B cell (primary cell): Measurements from ENCODE around the gene TBKBP1. TPM values are rescaled to one million over a fixed set of nuclear protein-coding genes. Genes with fewer than 3 reads are reported as not detected.

Source experiments
- ATAC-seq: fragments of 200-7000 bp; cut with Tn5 transposase; one replicate; pipeline ENCODE4 v1.10.0; 2021; ENCODE audit warnings: low read depth, mild to moderate bottlenecking, moderate number of reproducible peaks, moderate library complexity
- CTCF ChIA-PET: fragments of 350-600 bp; sonication (Branson Sonifier 250); formaldehyde crosslinking; loops from one replicate; lab custom pipeline; 2021; ENCODE audit warnings: antibody characterized with exemption, inconsistent platforms; lab: Charles Lee
- POLR2A ChIA-PET: fragments of 350-600 bp; sonication (Branson Sonifier 250); formaldehyde crosslinking; loops from one replicate; lab custom pipeline; 2021; ENCODE audit warnings: antibody characterized with exemption; lab: Charles Lee
- DNase-seq: peaks from one replicate; pipeline ENCODE4 v3.0.0; 2013
- H2AFZ ChIP-seq: 2 replicates; pipeline ENCODE4 v1.6.1; 2012; ENCODE audit warnings: mild to moderate bottlenecking, low read depth, low read length; ENCODE audit not compliant: insufficient read depth, poor library complexity, severe bottlenecking
- H3K27ac ChIP-seq, 2 donors: 1 replicate in 1 of 2; 2 replicates in 1 of 2; pipeline ENCODE4 v1.5.1; 2012 to 2013; ENCODE audit warnings: low read length in 2 of 2, mild to moderate bottlenecking in 2 of 2, moderate library complexity in 1 of 2
- H3K27me3 ChIP-seq, 4 experiments: fragments of 200-600 bp in 1 of 4; sonication (generic) in 1 of 4; replicated peaks in 1 of 4; 1 replicate in 2 of 4; 2 replicates in 2 of 4; pipeline versions ENCODE4 v1.6.1 to v1.7.0; 2013 to 2016; ENCODE audit warnings: low read length in 3 of 4, mild to moderate bottlenecking in 2 of 4, mixed read lengths in 1 of 4, moderate library complexity in 1 of 4; ENCODE audit not compliant: insufficient read depth in 4 of 4, control insufficient read depth in 3 of 4; ENCODE audit errors: control extremely low read depth in 1 of 4
- H3K36me3 ChIP-seq, 2 experiments: replicated peaks in 1 of 2; 1 replicate in 1 of 2; 2 replicates in 1 of 2; pipeline versions ENCODE4 v1.6.1 to v1.7.1; 2013; ENCODE audit warnings: low read length in 1 of 2; ENCODE audit not compliant: insufficient read depth in 2 of 2, control insufficient read depth in 1 of 2; ENCODE audit errors: control extremely low read depth in 1 of 2, extremely low read depth in 1 of 2
- H3K4me1 ChIP-seq, 2 donors: fragments of 200-600 bp in 1 of 2; sonication (generic) in 1 of 2; 1 replicate in 1 of 2; 2 replicates in 1 of 2; pipeline versions ENCODE4 v1.5.1 to v1.6.1; 2013 to 2017; ENCODE audit warnings: low read length in 2 of 2; ENCODE audit not compliant: control insufficient read depth in 2 of 2, insufficient read depth in 2 of 2
- H3K4me2 ChIP-seq: replicated peaks from 2 replicates; pipeline ENCODE3; 2012; ENCODE audit warnings: mild to moderate bottlenecking, low read depth, low read length; ENCODE audit not compliant: poor library complexity, severe bottlenecking
- H3K4me3 ChIP-seq, 5 experiments: fragments of 200-600 bp in 1 of 5; sonication (generic) in 1 of 5; 1 replicate in 3 of 5; 2 replicates in 2 of 5; pipeline versions ENCODE4 v1.5.1 to v1.7.0; 2011 to 2016; ENCODE audit warnings: low read length in 4 of 5, mild to moderate bottlenecking in 4 of 5, low read depth in 2 of 5, control low read depth in 1 of 5, moderate library complexity in 1 of 5; ENCODE audit not compliant: insufficient read depth in 1 of 5; ENCODE audit errors: control extremely low read depth in 1 of 5, extremely low read depth in 1 of 5
- H3K79me2 ChIP-seq: fragments of 200-600 bp; sonication (generic); one replicate; pipeline ENCODE4 v1.6.0; 2016; ENCODE audit warnings: low read length; ENCODE audit not compliant: control insufficient read depth, insufficient read depth
- H3K9ac ChIP-seq: fragments of 200-600 bp; sonication (generic); 2 replicates; pipeline ENCODE4 v1.6.1; 2017; ENCODE audit warnings: mild to moderate bottlenecking, low read length, moderate library complexity
- H3K9me3 ChIP-seq, 3 donors: one replicate each; pipeline versions ENCODE4 v1.6.1 to v1.7.1; 2013; ENCODE audit warnings: low read length in 2 of 3; ENCODE audit not compliant: control insufficient read depth in 2 of 3, insufficient read depth in 1 of 3; ENCODE audit errors: control extremely low read depth in 1 of 3
- H4K20me1 ChIP-seq: 2 replicates; pipeline ENCODE4 v1.6.0; 2012; ENCODE audit warnings: mild to moderate bottlenecking, low read length; ENCODE audit not compliant: insufficient read depth, control insufficient read depth, poor library complexity, severe bottlenecking
- H3K27ac Mint-ChIP-seq: one replicate; pipeline ENCODE4 v1.8.0; 2021; ENCODE audit warnings: mixed read lengths
- H3K27me3 Mint-ChIP-seq: one replicate; pipeline ENCODE4 v1.8.0; 2021; ENCODE audit warnings: mixed read lengths
- H3K4me1 Mint-ChIP-seq: one replicate; pipeline ENCODE4 v1.8.0; 2021; ENCODE audit warnings: mixed read lengths
- H3K4me3 Mint-ChIP-seq: one replicate; pipeline ENCODE4 v1.8.0; 2021; ENCODE audit warnings: mixed read lengths
- H3K9me3 Mint-ChIP-seq: one replicate; pipeline ENCODE4 v1.8.0; 2022; ENCODE audit warnings: mixed read lengths; ENCODE audit not compliant: insufficient read depth
- CTCF ChIP-seq: fragments of 200-600 bp; IDR thresholded peaks from one replicate; pipeline ENCODE4 v1.8.0; 2022; ENCODE audit warnings: antibody characterized with exemption, mild to moderate bottlenecking
- EZH2 ChIP-seq: IDR thresholded peaks from 2 replicates; pipeline ENCODE4 v1.6.1; 2012; ENCODE audit warnings: borderline replicate concordance, low read depth, mild to moderate bottlenecking, moderate library complexity, low read length; ENCODE audit not compliant: insufficient read depth, poor library complexity, severe bottlenecking
- WGBS: methylation state at CpG from one replicate; pipeline ENCODE4 v1.1.5; 2013; ENCODE audit warnings: missing lambda C conversion rate; ENCODE audit not compliant: insufficient coverage; 5-methylcytosine and 5-hydroxymethylcytosine counted together
- intact Hi-C: fragments of 100-400 bp; cut with micrococcal nuclease; formaldehyde crosslinking; loops from one replicate; pipeline ENCODE4 v1.10.0; 2022
- polyA plus RNA-seq: library from polyadenylated mRNA; depleted of rRNA; stranded (reverse); fragments of >200 nt; gene quantifications from 2 replicates; pipeline ENCODE4 v1.2.3, GENCODE V29; 2012
- total RNA-seq, 2 donors: library from RNA; stranded (reverse); fragments of 120-200 nt in 1 of 2; gene quantifications; 1 replicate in 1 of 2; 2 replicates in 1 of 2; pipeline versions ENCODE4 v1.2.3 to v1.2.4, GENCODE V29; 2013 to 2022

The TBKBP1 gene
- total and polyA plus RNA-seq, 2 donors (not counting 1 experiment from before 2014, with no cell fraction given): 6.6 to 8.4 TPM

- TF ChIP-seq EZH2 (no peak), CTCF (no peak)
- Histone ChIP-seq H3K4me2 (no peak overlapping the region), H3K9ac (no peak overlapping the region), H2AFZ (no peak overlapping the region), H3K4me1 (peaks cover 0 to under 1% of the 10 kb centered on the region in 2 donors), H3K79me2 (no peaks in the 10 kb centered on the region), H3K36me3 (peaks cover 9 to 29% of the 10 kb centered on the region in 2 experiments), H3K27ac (no peak overlapping the region), H3K9me3 (no peaks in the 10 kb centered on the region), H3K4me3 (no peak overlapping the region), H3K27me3 (peaks cover 0 to under 1% (median 0%) of the 10 kb centered on the region in 4 experiments), H4K20me1 (no peaks in the 10 kb centered on the region)
- Mint-ChIP-seq H3K4me3 (no peak overlapping the region), H3K27me3 (no peaks in the 10 kb centered on the region), H3K4me1 (peaks cover 1% of the 10 kb centered on the region), H3K9me3 (no peaks in the 10 kb centered on the region), H3K27ac (no peak overlapping the region)
- no peak for ATAC-seq
- intact Hi-C loops: no loop called here
- CTCF ChIA-PET: interaction anchor here (1.5 kb wide), 1 partner anchor 10 kb away, joined by 8 read pairs; no protein-coding TSS in a partner anchor
- POLR2A ChIA-PET: no interaction called here
- 94% methylated on average over 5 of the region's 7 CpGs for WGBS
- DNase-seq: no peak
Measured at GRCh38 chr17:47686664-47687327, 7.2 kb upstream of the TBKBP1 start.

GRCh38 chr17:47687328-47687690 is 6.7 kb upstream of the TBKBP1 start:
- H3K4me1 Mint-ChIP-seq: peaks cover 5% of the 10 kb centered on the region
- no peak for TF ChIP-seq EZH2
- no peak for TF ChIP-seq CTCF
- H3K9ac ChIP-seq: no peak overlapping the region
- H3K27ac ChIP-seq: no peak overlapping the region
- H3K4me3 Mint-ChIP-seq: no peak overlapping the region
- H3K4me2 ChIP-seq: no peak overlapping the region
- intact Hi-C loops: no loop called here
- no peak overlapping the region for H3K27ac Mint-ChIP-seq
- peaks cover 0 to 5% (median 2%) of the 10 kb centered on the region in 4 experiments for H3K27me3 ChIP-seq
- ChIA-PET CTCF (interaction anchor here (1.3 to 1.5 kb wide), 2 partner anchors 8 to 10 kb away, joined by 3 to 8 read pairs; no protein-coding TSS in a partner anchor), POLR2A (no interaction called here)
- H3K9me3 ChIP-seq: no peaks in the 10 kb centered on the region
- peaks cover 4 to 24% of the 10 kb centered on the region in 2 experiments for H3K36me3 ChIP-seq
- H2AFZ ChIP-seq: no peak overlapping the region
- peaks cover 4 to 5% of the 10 kb centered on the region in 2 donors for H3K4me1 ChIP-seq
- DNase-seq (no peak), ATAC-seq (no peak)
- no peak overlapping the region for H3K4me3 ChIP-seq
- H4K20me1 ChIP-seq: no peaks in the 10 kb centered on the region
- H3K79me2 ChIP-seq: peaks cover 3% of the 10 kb centered on the region
- no peaks in the 10 kb centered on the region for H3K9me3 Mint-ChIP-seq
- H3K27me3 Mint-ChIP-seq: no peaks in the 10 kb centered on the region
